GM21390 (cell line): ENCODE data around the gene MEOX1.
"Not testable (repeated sequence)": the region's sequence is repeated elsewhere in the genome, so short reads cannot be mapped to it uniquely, and the experiment has no call there.

Experiments
- ATAC-seq: cut with Tn5 transposase; IDR thresholded peaks from one replicate; pipeline ENCODE4 v1.9.1; 2021; ENCODE audit not compliant: unreplicated experiment

Gene MEOX1

GRCh38 chr17:43661699-43662412, at the start of gene MEOX1:
MEOX1 (minus strand) TSS chr17:43661922; CDS start chr17:43661534, 388 bp downstream.
- no peak for ATAC-seq

- ATAC-seq, result no peak
Observed at GRCh38 chr17:43710101-43710500, 48.4 kb upstream of the MEOX1 start.

GRCh38 chr17:43709210-43709609, 47.5 kb upstream of the MEOX1 start:
- no peak for ATAC-seq

GRCh38 chr17:43707184-43707583, 45.5 kb upstream of the MEOX1 start:
- ATAC-seq, result no peak

- ATAC-seq, result no peak
Observed at GRCh38 chr17:43706235-43706634, 44.5 kb upstream of the MEOX1 start.

DNA sequence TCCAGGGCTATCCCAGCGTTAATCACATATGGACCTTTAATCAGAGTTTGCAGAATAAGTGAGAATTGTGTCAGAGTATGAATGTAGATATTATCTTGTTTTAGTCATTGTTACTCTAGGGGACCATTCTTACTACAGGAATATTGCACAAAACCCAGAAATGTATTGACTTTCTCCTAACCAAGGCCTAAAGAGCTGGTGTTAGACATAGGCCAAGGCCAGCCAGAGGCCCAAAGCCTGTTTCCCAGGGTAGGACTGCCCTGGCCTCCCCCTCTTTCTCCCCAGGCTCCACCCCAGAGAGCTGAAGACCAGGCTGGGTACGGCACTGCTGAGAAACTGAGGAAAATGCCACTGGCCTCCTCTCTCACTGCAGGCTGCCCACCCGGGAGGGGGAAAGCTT, 41.9 kb upstream of the MEOX1 start:
- no peak for ATAC-seq

DNA sequence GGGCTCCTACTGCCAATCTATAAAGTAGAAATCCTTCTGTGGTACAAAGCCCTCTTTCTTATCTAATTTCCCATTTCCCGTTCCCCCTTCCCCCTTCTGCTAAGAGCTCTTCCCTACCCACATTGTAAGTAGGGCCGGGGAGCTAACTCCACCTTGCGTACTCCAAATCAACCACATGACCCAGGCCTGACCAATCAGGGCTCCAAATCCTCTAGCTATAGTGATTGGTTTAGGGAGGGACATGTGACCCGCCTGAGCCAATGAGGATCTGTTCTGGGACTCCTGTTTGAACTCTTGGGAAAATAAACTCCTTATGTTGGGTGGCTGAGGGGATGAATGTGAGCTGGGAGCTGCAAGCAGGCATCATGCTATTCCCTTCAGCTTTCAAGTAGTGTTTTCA, 40.9 kb upstream of the MEOX1 start:
- no peak for ATAC-seq

DNA sequence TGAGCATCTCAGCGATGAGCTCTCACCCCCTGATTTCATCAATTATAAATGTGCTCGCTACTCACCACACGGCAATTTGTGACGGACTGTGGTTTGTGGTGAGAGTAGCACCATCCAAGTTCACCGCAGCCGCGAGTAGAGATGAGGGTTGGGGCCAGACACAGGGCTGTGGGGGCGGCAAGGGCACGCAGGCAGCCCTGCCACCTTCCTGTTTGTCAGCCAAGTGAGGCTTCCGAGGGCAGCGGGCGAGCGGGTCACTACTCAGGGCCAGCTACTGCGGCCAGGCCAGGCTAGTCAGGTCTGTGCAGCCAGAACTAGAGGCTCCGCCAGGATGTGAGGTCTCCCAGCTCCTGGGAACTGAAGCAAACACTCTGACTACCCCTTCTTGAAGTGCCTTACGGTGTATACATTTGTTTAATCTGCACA, 39.6 kb upstream of the MEOX1 start:
- ATAC-seq, result no peak

DNA sequence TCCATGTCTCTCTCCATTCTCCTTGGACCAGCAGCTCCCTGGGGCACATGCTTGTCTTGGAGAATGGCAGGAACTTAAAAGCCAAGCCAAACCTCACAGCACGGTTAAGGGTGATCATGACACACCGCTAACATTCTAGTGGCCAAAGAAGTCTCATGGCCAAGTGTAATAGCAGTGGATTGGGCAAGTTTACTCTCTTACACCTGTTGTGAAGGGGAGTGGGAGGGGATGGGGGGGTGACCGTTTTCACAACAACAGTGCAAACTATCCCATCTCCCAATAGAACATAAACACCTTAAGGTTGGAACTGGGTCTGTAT, 37.7 kb upstream of the MEOX1 start:
- ATAC-seq, result no peak

DNA sequence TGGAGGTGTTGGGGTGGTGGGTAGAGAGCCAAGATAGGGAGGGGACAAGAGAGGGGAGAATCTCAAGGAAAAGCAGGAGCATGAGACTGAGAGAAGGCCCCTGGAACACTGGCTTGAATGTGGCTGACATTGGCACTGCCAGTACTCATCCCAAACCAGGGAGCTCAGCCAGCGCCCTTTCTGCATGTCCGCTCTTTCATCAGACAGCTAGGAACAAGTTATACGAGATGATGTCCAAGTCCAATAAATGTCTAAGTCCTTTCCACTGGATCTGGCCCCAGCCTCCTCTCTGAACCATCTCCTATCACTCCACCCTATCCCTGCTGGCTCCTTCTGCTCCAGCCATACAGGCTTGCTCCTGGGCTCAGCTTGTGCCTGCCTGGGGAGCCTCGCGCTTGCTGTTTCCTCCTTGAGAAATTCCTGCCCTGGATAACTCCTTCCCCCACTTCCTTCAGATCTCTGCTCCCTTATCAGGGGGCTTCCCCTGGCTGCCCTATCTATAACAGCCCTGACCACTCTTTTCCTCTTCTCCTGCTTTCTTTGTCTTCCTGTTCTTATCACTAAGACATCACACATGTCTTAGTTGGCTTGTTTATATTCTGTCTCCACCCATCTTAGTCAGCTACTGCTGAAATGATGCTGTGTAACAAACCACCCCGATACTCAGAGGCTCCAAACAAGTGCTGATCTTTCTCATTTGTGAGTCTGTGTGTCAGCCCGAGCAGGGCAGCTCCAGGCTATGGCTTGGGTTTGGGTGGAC, 37.1 kb upstream of the MEOX1 start:
- ATAC-seq, result no peak

- ATAC-seq, result no peak
Observed at GRCh38 chr17:43697937-43698336, 36.2 kb upstream of the MEOX1 start.

GRCh38 chr17:43696891-43697290, 35.2 kb upstream of the MEOX1 start:
- no peak for ATAC-seq

DNA sequence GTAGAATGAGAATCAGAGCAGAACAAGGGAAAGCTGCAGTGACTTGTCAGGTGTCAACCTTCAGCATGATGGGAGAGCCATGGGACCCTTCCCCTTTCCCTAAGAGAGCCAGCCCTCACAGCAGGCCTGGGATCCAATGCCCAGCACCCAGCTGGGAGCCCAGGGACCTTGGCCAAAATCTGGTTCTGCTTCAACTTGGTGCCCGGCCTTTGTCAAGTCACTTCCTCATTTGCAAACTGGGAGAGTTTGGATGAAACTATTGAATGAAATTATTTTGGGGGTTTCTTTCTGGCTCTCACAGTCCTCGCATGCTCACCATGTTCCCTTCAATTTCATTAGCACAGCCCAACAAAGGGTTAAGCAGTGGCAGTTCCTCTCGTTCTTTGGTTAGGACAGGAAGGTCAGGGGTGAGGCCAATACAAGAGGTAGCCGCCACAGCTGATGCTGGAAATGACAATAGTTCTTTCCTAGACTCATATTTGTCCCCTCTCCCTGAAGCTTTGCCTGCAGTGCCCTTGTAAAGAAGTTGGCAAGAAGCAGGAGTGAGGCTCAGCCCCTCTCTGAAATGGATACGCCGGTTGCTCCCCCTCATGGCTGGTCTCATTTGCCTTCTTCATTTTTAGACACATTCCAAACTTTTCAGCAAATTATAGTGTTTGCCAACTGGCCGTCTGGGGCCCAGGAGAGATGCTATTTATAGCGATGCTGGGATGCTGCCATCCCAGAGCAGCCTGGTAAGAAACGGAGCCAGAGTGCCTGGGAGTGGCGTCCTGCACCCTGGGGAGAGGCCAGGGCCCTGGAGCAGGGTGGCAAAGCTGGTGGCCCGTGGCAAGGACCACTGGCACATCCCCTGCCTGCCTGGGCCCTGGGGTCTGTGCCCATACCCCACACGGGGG, 34.5 kb upstream of the MEOX1 start:
- no peak for ATAC-seq

- no peak for ATAC-seq
Observed at GRCh38 chr17:43694081-43694870, 32.6 kb upstream of the MEOX1 start.

DNA sequence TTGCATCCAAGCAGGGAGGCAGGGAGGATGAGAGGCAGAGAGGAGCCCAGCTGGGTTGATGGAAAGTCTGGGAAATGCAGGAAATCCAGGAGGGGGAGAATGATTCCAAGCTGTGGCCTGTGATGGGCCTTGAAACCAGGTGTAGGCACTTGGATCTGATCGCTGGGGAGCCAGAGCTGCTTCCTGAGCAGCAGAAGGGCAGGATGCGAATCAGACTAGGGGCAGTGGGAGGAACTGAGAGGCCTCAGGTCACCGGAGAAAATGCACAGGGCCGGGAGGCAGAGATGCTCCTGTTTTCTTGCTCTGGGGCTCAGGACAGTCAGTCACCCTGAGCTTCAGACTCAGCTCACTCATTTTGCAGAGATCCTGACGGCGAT, 29.6 kb upstream of the MEOX1 start:
- no peak for ATAC-seq

GRCh38 chr17:43690624-43691316, 29.0 kb upstream of the MEOX1 start:
- no peak for ATAC-seq

GRCh38 chr17:43689814-43690213, 28.1 kb upstream of the MEOX1 start:
- ATAC-seq, result no peak

- ATAC-seq, result no peak
Observed at GRCh38 chr17:43689131-43689530, 27.4 kb upstream of the MEOX1 start.

GRCh38 chr17:43686957-43687356, 25.2 kb upstream of the MEOX1 start:
- ATAC-seq, result not testable (repeated sequence)

DNA sequence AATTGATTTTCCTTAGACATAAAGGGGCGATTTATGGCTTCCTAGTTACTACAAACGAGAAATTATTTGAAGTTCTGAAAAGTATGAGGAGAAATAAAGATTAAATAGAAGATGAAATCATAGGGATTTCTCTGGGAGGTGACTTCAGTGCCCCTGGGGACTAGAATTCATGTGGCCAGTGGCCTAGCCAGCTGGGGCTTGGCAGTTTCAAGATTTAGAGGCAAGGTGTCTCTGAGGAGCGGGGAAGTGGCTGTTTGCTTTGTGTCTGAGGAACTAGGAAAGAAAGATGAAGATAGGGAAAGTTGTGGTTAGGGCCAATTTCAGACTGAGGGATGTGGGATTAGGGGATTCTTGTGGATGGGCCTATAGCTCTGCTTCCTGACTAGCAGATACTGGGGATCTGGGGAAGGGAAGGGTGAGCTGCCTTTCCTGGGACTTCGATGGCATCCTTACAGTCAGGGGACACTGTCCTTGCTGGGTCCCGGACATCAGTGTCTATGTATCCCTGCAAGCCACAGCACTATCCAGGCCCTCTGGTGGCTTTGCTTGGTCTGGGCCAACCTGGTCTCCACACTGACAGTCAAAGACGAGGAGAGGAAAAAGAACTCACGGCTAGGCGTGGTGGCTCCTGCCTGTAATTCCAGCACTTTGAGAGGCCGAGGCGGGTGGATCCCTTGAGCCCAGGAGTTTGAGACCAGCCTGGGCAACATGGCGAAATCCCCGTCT, 22.4 kb upstream of the MEOX1 start:
- ATAC-seq, result no peak
